WTC11 (cell line): Measurements from ENCODE around the gene PIGR. TPM values are rescaled to one million over a fixed set of nuclear protein-coding genes. Genes with fewer than 3 reads are reported as not detected.

Experiments used
- ATAC-seq: fragments of 200-7000 bp; cut with Tn5 transposase; 2 replicates; pipeline ENCODE4 v1.10.0; 2021; ENCODE audit warnings: mild to moderate bottlenecking, moderate library complexity
- CTCF ChIA-PET: fragments of 300-600 bp; sonication (Branson Sonifier 250); formaldehyde crosslinking; loops from one replicate; lab custom pipeline; 2021; ENCODE audit warnings: antibody characterized with exemption; lab: Charles Lee
- POLR2A ChIA-PET: fragments of 350-600 bp; sonication (Branson Sonifier 250); formaldehyde crosslinking; loops from one replicate; lab custom pipeline; 2021; ENCODE audit warnings: antibody characterized with exemption; lab: Charles Lee
- DNase-seq: peaks from one replicate; pipeline ENCODE4 v3.0.0; 2021; ENCODE audit warnings: low spot score
- H3K27ac Mint-ChIP-seq: 2 replicates; pipeline ENCODE4 v1.8.0; 2021; ENCODE audit warnings: mixed read lengths
- H3K27me3 Mint-ChIP-seq: 2 replicates; pipeline ENCODE4 v1.8.0; 2021; ENCODE audit warnings: low read depth, mild to moderate bottlenecking, moderate library complexity, mixed read lengths
- H3K36me3 Mint-ChIP-seq: 2 replicates; pipeline ENCODE4 v1.8.0; 2021; ENCODE audit warnings: mixed read lengths
- H3K4me1 Mint-ChIP-seq: 2 replicates; pipeline ENCODE4 v1.8.0; 2022; ENCODE audit warnings: mixed read lengths
- H3K4me3 Mint-ChIP-seq: 2 replicates; pipeline ENCODE4 v1.8.0; 2021; ENCODE audit warnings: mild to moderate bottlenecking, moderate library complexity, mixed read lengths
- H3K9me3 Mint-ChIP-seq: 2 replicates; pipeline ENCODE4 v1.8.0; 2021; ENCODE audit warnings: mixed read lengths
- ATF6 ChIP-seq: sonication (generic); formaldehyde crosslinking; IDR thresholded peaks from 2 replicates; pipeline ENCODE4 v1.8.1; 2023; ENCODE audit warnings: mild to moderate bottlenecking, missing genetic modification reagents
- ESRRA ChIP-seq: sonication (generic); formaldehyde crosslinking; IDR thresholded peaks from 2 replicates; pipeline ENCODE4 v1.8.1; 2022; ENCODE audit warnings: mild to moderate bottlenecking, missing genetic modification reagents, borderline replicate concordance
- FOXP4 ChIP-seq: sonication (generic); formaldehyde crosslinking; IDR thresholded peaks from 2 replicates; pipeline ENCODE4 v1.8.0; 2022; ENCODE audit warnings: mild to moderate bottlenecking, missing genetic modification reagents
- GTF2I ChIP-seq: fragments of 250-450 bp; sonication (Bioruptor Pico); conservative IDR thresholded peaks from 2 replicates; pipeline ENCODE4 v1.4.0; 2021; ENCODE audit warnings: mild to moderate bottlenecking
- IRF1 ChIP-seq: sonication (generic); formaldehyde crosslinking; IDR thresholded peaks from 2 replicates; pipeline ENCODE4 v1.8.0; 2023; ENCODE audit warnings: missing genetic modification reagents
- PRRX2 ChIP-seq: fragments of 250-450 bp; sonication (Bioruptor Pico); IDR thresholded peaks from 2 replicates; pipeline ENCODE4 v1.8.0; 2021; ENCODE audit warnings: mild to moderate bottlenecking
- RELA ChIP-seq: sonication (generic); formaldehyde crosslinking; IDR thresholded peaks from 2 replicates; pipeline ENCODE4 v1.8.1; 2022; ENCODE audit warnings: missing genetic modification reagents, mild to moderate bottlenecking, borderline replicate concordance
- TEAD4 ChIP-seq: sonication (generic); formaldehyde crosslinking; IDR thresholded peaks from 2 replicates; pipeline ENCODE4 v1.8.0; 2022; ENCODE audit warnings: mild to moderate bottlenecking, missing genetic modification reagents
- ZBTB43 ChIP-seq: sonication (generic); formaldehyde crosslinking; IDR thresholded peaks from 2 replicates; pipeline ENCODE4 v1.8.1; 2023; ENCODE audit warnings: mild to moderate bottlenecking, missing genetic modification reagents
- ZNF121 ChIP-seq: sonication (generic); formaldehyde crosslinking; IDR thresholded peaks from 2 replicates; pipeline ENCODE4 v1.8.0; 2023; ENCODE audit warnings: missing genetic modification reagents
- ZNF138 ChIP-seq: sonication (generic); formaldehyde crosslinking; conservative IDR thresholded peaks from 2 replicates; pipeline ENCODE4 v1.8.1; 2022; ENCODE audit warnings: mild to moderate bottlenecking, moderate library complexity, missing genetic modification reagents
- ZNF219 ChIP-seq: sonication (generic); formaldehyde crosslinking; IDR thresholded peaks from 2 replicates; pipeline ENCODE4 v1.8.0; 2023; ENCODE audit warnings: missing genetic modification reagents, mild to moderate bottlenecking, borderline replicate concordance
- ZNF232 ChIP-seq: sonication (generic); formaldehyde crosslinking; IDR thresholded peaks from 2 replicates; pipeline ENCODE4 v1.8.0; 2022; ENCODE audit warnings: mild to moderate bottlenecking, missing genetic modification reagents
- ZNF396 ChIP-seq: fragments of 250-450 bp; sonication (Bioruptor Pico); IDR thresholded peaks from 2 replicates; pipeline ENCODE4 v1.8.0; 2021; ENCODE audit warnings: mild to moderate bottlenecking, moderate library complexity, borderline replicate concordance
- ZNF512 ChIP-seq: sonication (generic); formaldehyde crosslinking; IDR thresholded peaks from 2 replicates; pipeline ENCODE4 v1.8.1; 2022; ENCODE audit warnings: missing genetic modification reagents, borderline replicate concordance
- total RNA-seq: library from RNA; stranded (reverse); gene quantifications from 3 replicates; pipeline ENCODE4 v1.2.3, GENCODE V29; 2021

The PIGR gene
- total RNA-seq, 1 experiment from 2014 or later = 1.9 TPM

- Mint-ChIP-seq H3K27ac (no peak overlapping the region), H3K36me3 (no peaks in the 10 kb centered on the region), H3K27me3 (no peaks in the 10 kb centered on the region), H3K4me1 (no peaks in the 10 kb centered on the region), H3K4me3 (no peak overlapping the region), H3K9me3 (no peaks in the 10 kb centered on the region)
- TF ChIP-seq ZBTB43 (CRISPR knock-in tag) (no peak), ATF6 (CRISPR knock-in tag) (no peak), PRRX2 (no peak)
- ATAC-seq (no peak), DNase-seq (no peak)
- CTCF ChIA-PET = interaction anchor here (0.6 to 2.3 kb wide), 5 partner anchors 18 to 156 kb away, joined by 3 to 11 read pairs (median 3); no protein-coding TSS in a partner anchor
- POLR2A ChIA-PET = interaction anchor here (0.6 kb wide), 1 partner anchor 199 kb away, joined by 3 read pairs; no protein-coding TSS in a partner anchor
Measured at GRCh38 chr1:206961668-206962067, 15.4 kb upstream of the PIGR start.

GRCh38 chr1:206960676-206961386, 14.6 kb upstream of the PIGR start:
- DNase-seq (no peak), ATAC-seq (no peak)
- Mint-ChIP-seq H3K27ac (no peak overlapping the region), H3K4me1 (no peaks in the 10 kb centered on the region), H3K9me3 (no peaks in the 10 kb centered on the region), H3K36me3 (no peaks in the 10 kb centered on the region), H3K27me3 (no peaks in the 10 kb centered on the region; the same call in 1 of the 2 replicates), H3K4me3 (no peak overlapping the region)
- TF ChIP-seq ZNF396 (CRISPR knock-in tag) (no peak), TEAD4 (CRISPR knock-in tag) (no peak), GTF2I (no peak)
- ChIA-PET POLR2A (no interaction called here), CTCF (interaction anchor here (0.6 to 2.3 kb wide), 5 partner anchors 18 to 155 kb away, joined by 3 to 11 read pairs (median 3); no protein-coding TSS in a partner anchor)

- no peak for TF ChIP-seq ATF6 (CRISPR knock-in tag)
- TF ChIP-seq GTF2I = no peak
- TF ChIP-seq ZNF138 (CRISPR knock-in tag) = no peak
- no peak for TF ChIP-seq RELA (CRISPR knock-in tag)
- TF ChIP-seq IRF1 (CRISPR knock-in tag) = no peak
- TF ChIP-seq ZNF512 (CRISPR knock-in tag) = no peak
- TF ChIP-seq ZNF219 (CRISPR knock-in tag) = no peak
- no peak for TF ChIP-seq ESRRA (CRISPR knock-in tag)
- TF ChIP-seq ZNF121 (CRISPR knock-in tag) = no peak
- TF ChIP-seq ZNF232 (CRISPR knock-in tag) = no peak
- TF ChIP-seq PRRX2 = no peak
- TF ChIP-seq FOXP4 (CRISPR knock-in tag) = no peak
- Mint-ChIP-seq H3K9me3 (no peaks in the 10 kb centered on the region), H3K27me3 (peaks cover 4% of the 10 kb centered on the region; the same call in 1 of the 2 replicates), H3K4me1 (no peaks in the 10 kb centered on the region), H3K4me3 (no peak overlapping the region), H3K27ac (no peak overlapping the region), H3K36me3 (no peaks in the 10 kb centered on the region)
- no peak for DNase-seq
- CTCF ChIA-PET = interaction anchor here (1.1 kb wide), 1 partner anchor 23 kb away, joined by 4 read pairs; no protein-coding TSS in a partner anchor
- ATAC-seq = no peak
- POLR2A ChIA-PET = no interaction called here
Measured at GRCh38 chr1:206958144-206958543, 11.9 kb upstream of the PIGR start.
